Astrocyte of the spinal cord (primary cell): Measurements from ENCODE around the gene TMTC2.

Experiments
- DNase-seq: peaks from one replicate; pipeline ENCODE4 v3.0.0; 2011; ENCODE audit warnings: low read depth, low spot score
- H3K4me3 ChIP-seq: 2 replicates; pipeline ENCODE4 v1.5.1; 2011; ENCODE audit warnings: low read depth, mild to moderate bottlenecking, low read length, moderate library complexity
- CTCF ChIP-seq: IDR thresholded peaks from 2 replicates; pipeline ENCODE4 v1.5.1; 2012; ENCODE audit warnings: low read depth, mild to moderate bottlenecking, low read length, inconsistent platforms
- in situ Hi-C: cut with HindIII; loops from 2 replicates; pipeline ENCODE4 v1.10.0; 2017; ENCODE audit warnings: low sequenced_read_pairs

The TMTC2 gene

GRCh38 chr12:83082690-83083276, 396.1 kb downstream of the TMTC2 start:
- in situ Hi-C loops: no loop called here
- TF ChIP-seq CTCF: no peak
- DNase-seq: no peak
- H3K4me3 ChIP-seq: no peak overlapping the region

GRCh38 chr12:83083616-83084015, 396.9 kb downstream of the TMTC2 start:
- no peak for DNase-seq
- in situ Hi-C loops: no loop called here
- TF ChIP-seq CTCF: no peak
- H3K4me3 ChIP-seq: no peak overlapping the region

GRCh38 chr12:83084516-83085234, 398.0 kb downstream of the TMTC2 start:
- H3K4me3 ChIP-seq: no peak overlapping the region
- no peak for DNase-seq
- in situ Hi-C loops: no loop called here
- no peak for TF ChIP-seq CTCF

GRCh38 chr12:83086023-83086422, 399.3 kb downstream of the TMTC2 start:
- in situ Hi-C loops: no loop called here
- no peak for DNase-seq
- no peak for TF ChIP-seq CTCF
- H3K4me3 ChIP-seq: no peak overlapping the region

- no peak for DNase-seq
- H3K4me3 ChIP-seq: no peak overlapping the region
- in situ Hi-C loops: no loop called here
- TF ChIP-seq CTCF: no peak
These were observed 402.9 kb downstream of the TMTC2 start for GRCh38 chr12:83089575-83089974.

- in situ Hi-C loops: no loop called here
- no peak for TF ChIP-seq CTCF
These were observed 405.4 kb downstream of the TMTC2 start for GRCh38 chr12:83092129-83092528.

More at GRCh38 chr12:83092129-83092528, 405.4 kb downstream of the TMTC2 start:
- no peak overlapping the region for H3K4me3 ChIP-seq
- no peak for DNase-seq
